Glutamatergic neuron (in vitro differentiated cells): Measurements from ENCODE around the gene C20orf204. TPM values are rescaled to one million over a fixed set of nuclear protein-coding genes. Genes with fewer than 3 reads are reported as not detected.
A peak's percentile ranks its signal among the peaks of the same experiment; 100 is the strongest.

Experiments used
- DNase-seq: peaks from one replicate; pipeline ENCODE4 v3.0.0; 2022
- H3K27ac Mint-ChIP-seq: one replicate; pipeline ENCODE4 v1.8.0; 2020; ENCODE audit warnings: mild to moderate bottlenecking, mixed read lengths, inconsistent platforms; ENCODE audit not compliant: unreplicated experiment
- H3K27me3 Mint-ChIP-seq: one replicate; pipeline ENCODE4 v1.8.0; 2020; ENCODE audit warnings: mild to moderate bottlenecking, moderate library complexity, mixed read lengths, inconsistent platforms; ENCODE audit not compliant: unreplicated experiment
- H3K36me3 Mint-ChIP-seq: one replicate; pipeline ENCODE4 v1.8.0; 2020; ENCODE audit warnings: mild to moderate bottlenecking, mixed read lengths, inconsistent platforms; ENCODE audit not compliant: unreplicated experiment
- H3K4me1 Mint-ChIP-seq: one replicate; pipeline ENCODE4 v1.8.0; 2020; ENCODE audit warnings: mild to moderate bottlenecking, low read depth, mixed read lengths, inconsistent platforms; ENCODE audit not compliant: unreplicated experiment
- H3K4me3 Mint-ChIP-seq: one replicate; pipeline ENCODE4 v1.8.0; 2020; ENCODE audit warnings: mild to moderate bottlenecking, mixed read lengths, inconsistent platforms; ENCODE audit not compliant: unreplicated experiment
- H3K9me3 Mint-ChIP-seq: one replicate; pipeline ENCODE4 v1.8.0; 2020; ENCODE audit warnings: mild to moderate bottlenecking, moderate library complexity, mixed read lengths, inconsistent platforms; ENCODE audit not compliant: unreplicated experiment
- CTCF ChIP-seq: fragments of 200-600 bp; sonication (generic); IDR thresholded peaks from one replicate; pipeline ENCODE4 v1.5.0; 2021; ENCODE audit not compliant: partially characterized antibody, unreplicated experiment
- total RNA-seq: library from RNA; stranded (reverse); fragmentation: NEBNext Ultra II Directional; extraction: Animal tissue kit (Norgen Biotek cat#: 25700); gene quantifications from one replicate; pipeline ENCODE4 v1.2.1, GENCODE V29; 2021; ENCODE audit not compliant: unreplicated experiment

The C20orf204 gene
- total RNA-seq, 1 donor from 2014 or later: 3.9 TPM

GRCh38 chr20:64053841-64054661 lies 18.1 kb downstream of the C20orf204 start:
- no peak overlapping the region for H3K27ac Mint-ChIP-seq
- H3K36me3 Mint-ChIP-seq: no peaks in the 10 kb centered on the region
- H3K27me3 Mint-ChIP-seq: peaks cover 18% of the 10 kb centered on the region

GRCh38 chr20:64055396-64055892 lies 19.5 kb downstream of the C20orf204 start:
- peaks cover 6% of the 10 kb centered on the region for H3K4me1 Mint-ChIP-seq
- peaks cover 18% of the 10 kb centered on the region for H3K27me3 Mint-ChIP-seq
- no peak for DNase-seq
- H3K27ac Mint-ChIP-seq: no peak overlapping the region
- peaks cover 2% of the 10 kb centered on the region for H3K9me3 Mint-ChIP-seq
- H3K36me3 Mint-ChIP-seq: no peaks in the 10 kb centered on the region
- no peak for TF ChIP-seq CTCF
- peak overlapping the region; percentile 62 for H3K4me3 Mint-ChIP-seq

More at GRCh38 chr20:64053841-64054661, 18.1 kb downstream of the C20orf204 start:
- no peak for TF ChIP-seq CTCF
- Mint-ChIP-seq H3K4me3 (no peak overlapping the region), H3K4me1 (peaks cover 6% of the 10 kb centered on the region), H3K9me3 (peaks cover 2% of the 10 kb centered on the region)
- no peak for DNase-seq

- H3K4me3 Mint-ChIP-seq: no peak overlapping the region
- H3K27ac Mint-ChIP-seq: no peak overlapping the region
- H3K36me3 Mint-ChIP-seq: no peaks in the 10 kb centered on the region
- TF ChIP-seq CTCF: no peak
- DNase-seq: no peak
- peaks cover 18% of the 10 kb centered on the region for H3K27me3 Mint-ChIP-seq
- peaks cover 2% of the 10 kb centered on the region for H3K9me3 Mint-ChIP-seq
- peaks cover 6% of the 10 kb centered on the region for H3K4me1 Mint-ChIP-seq
These were observed 20.1 kb downstream of the C20orf204 start for GRCh38 chr20:64055893-64056638.

GRCh38 chr20:64056639-64056888 lies 20.6 kb downstream of the C20orf204 start:
- no peak for DNase-seq
- no peaks in the 10 kb centered on the region for H3K36me3 Mint-ChIP-seq
- H3K9me3 Mint-ChIP-seq: peaks cover 2% of the 10 kb centered on the region
- TF ChIP-seq CTCF: no peak
- peaks cover 18% of the 10 kb centered on the region for H3K27me3 Mint-ChIP-seq
- no peak overlapping the region for H3K4me3 Mint-ChIP-seq
- H3K27ac Mint-ChIP-seq: no peak overlapping the region
- peaks cover 6% of the 10 kb centered on the region for H3K4me1 Mint-ChIP-seq
